Measurements from ENCODE around the gene THSD7B. TPM values are rescaled to one million over a fixed set of nuclear protein-coding genes. Genes with fewer than 3 reads are reported as not detected.

Gene THSD7B
- total RNA-seq, 1 experiment from 2014 or later: 6.9 TPM

- no TSS peak for BruUV-seq (replicated peaks)
- H3K36me3 ChIP-seq (ENCODE audit: control insufficient read depth, insufficient read depth, low read length): no peaks in the 10 kb centered on the region
- no peak overlapping the region for H3K4me3 ChIP-seq (ENCODE audit: low read depth, low read length)
- Mint-ChIP-seq H3K4me1 (ENCODE audit: low read depth, unreplicated experiment) (no peaks in the 10 kb centered on the region), H3K4me3 (ENCODE audit: unreplicated experiment) (no peak overlapping the region), H3K27ac (ENCODE audit: unreplicated experiment) (no peak overlapping the region), H3K36me3 (ENCODE audit: insufficient read depth, unreplicated experiment) (no peaks in the 10 kb centered on the region), H3K27me3 (ENCODE audit: insufficient read depth, unreplicated experiment) (no peaks in the 10 kb centered on the region), H3K9me3 (ENCODE audit: unreplicated experiment) (peaks cover 14% of the 10 kb centered on the region)
- no peak for DNase-seq
- CTCF ChIA-PET: no interaction called here
- no peaks in the 10 kb centered on the region for H3K9me3 ChIP-seq
- H3K4me1 ChIP-seq: no peaks in the 10 kb centered on the region
- TF ChIP-seq, protein P1, sequence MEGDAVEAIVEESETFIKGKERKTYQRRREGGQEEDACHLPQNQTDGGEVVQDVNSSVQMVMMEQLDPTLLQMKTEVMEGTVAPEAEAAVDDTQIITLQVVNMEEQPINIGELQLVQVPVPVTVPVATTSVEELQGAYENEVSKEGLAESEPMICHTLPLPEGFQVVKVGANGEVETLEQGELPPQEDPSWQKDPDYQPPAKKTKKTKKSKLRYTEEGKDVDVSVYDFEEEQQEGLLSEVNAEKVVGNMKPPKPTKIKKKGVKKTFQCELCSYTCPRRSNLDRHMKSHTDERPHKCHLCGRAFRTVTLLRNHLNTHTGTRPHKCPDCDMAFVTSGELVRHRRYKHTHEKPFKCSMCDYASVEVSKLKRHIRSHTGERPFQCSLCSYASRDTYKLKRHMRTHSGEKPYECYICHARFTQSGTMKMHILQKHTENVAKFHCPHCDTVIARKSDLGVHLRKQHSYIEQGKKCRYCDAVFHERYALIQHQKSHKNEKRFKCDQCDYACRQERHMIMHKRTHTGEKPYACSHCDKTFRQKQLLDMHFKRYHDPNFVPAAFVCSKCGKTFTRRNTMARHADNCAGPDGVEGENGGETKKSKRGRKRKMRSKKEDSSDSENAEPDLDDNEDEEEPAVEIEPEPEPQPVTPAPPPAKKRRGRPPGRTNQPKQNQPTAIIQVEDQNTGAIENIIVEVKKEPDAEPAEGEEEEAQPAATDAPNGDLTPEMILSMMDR (IDR thresholded peaks at IDR 0.05; ENCODE audit: insufficient read depth in 1 of 2, low read depth in 1 of 2, low read length in 1 of 2, severe bottlenecking in 1 of 2, unreplicated experiment in 1 of 2): no peak
- POLR2A ChIA-PET: no interaction called here
- no peaks in the 10 kb centered on the region for H3K27me3 ChIP-seq (replicated peaks; ENCODE audit: control insufficient read depth, insufficient read depth, low read length)
- intact Hi-C loops (cut with micrococcal nuclease; ENCODE audit: unreplicated experiment): no loop called here
These were observed 93.3 kb downstream of the THSD7B start for GRCh38 chr2:136858656-136859055.

DNA sequence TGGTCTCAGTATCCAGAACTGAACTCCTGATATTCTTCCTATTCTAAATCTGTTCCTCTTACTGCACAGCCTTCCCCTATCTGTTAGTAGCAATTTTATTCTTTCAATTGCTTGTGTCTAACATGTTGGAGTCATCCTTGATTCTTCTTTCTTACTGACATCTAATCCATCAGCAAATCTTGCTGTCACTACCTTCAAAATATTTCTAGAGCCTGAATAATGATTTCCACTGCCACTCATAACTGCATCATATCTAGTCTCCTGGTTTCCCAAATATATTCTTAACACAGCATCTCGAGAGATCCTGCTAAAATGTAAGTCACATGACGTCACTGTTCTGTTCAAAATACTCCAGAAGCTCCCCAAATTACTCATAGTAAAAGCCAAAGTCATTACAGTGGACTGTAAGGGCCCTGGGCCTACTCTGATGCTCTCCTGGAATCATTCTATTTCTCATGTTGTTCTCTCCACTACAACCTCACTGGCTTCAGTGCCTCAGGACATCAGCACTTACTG lies 95.2 kb downstream of the THSD7B start:
- Mint-ChIP-seq H3K36me3 (ENCODE audit: insufficient read depth, unreplicated experiment) (no peaks in the 10 kb centered on the region), H3K27ac (ENCODE audit: unreplicated experiment) (no peak overlapping the region), H3K9me3 (ENCODE audit: unreplicated experiment) (peaks cover 7% of the 10 kb centered on the region), H3K27me3 (ENCODE audit: insufficient read depth, unreplicated experiment) (no peaks in the 10 kb centered on the region), H3K4me3 (ENCODE audit: unreplicated experiment) (no peak overlapping the region), H3K4me1 (ENCODE audit: low read depth, unreplicated experiment) (no peaks in the 10 kb centered on the region)
- Histone ChIP-seq H3K36me3 (ENCODE audit: control insufficient read depth, insufficient read depth, low read length) (no peaks in the 10 kb centered on the region), H3K4me1 (no peaks in the 10 kb centered on the region), H3K27me3 (replicated peaks; ENCODE audit: control insufficient read depth, insufficient read depth, low read length) (no peaks in the 10 kb centered on the region), H3K4me3 (ENCODE audit: low read depth, low read length) (no peak overlapping the region), H3K9me3 (no peaks in the 10 kb centered on the region)
- ChIA-PET POLR2A (no interaction called here), CTCF (no interaction called here)
- BruUV-seq (replicated peaks): no TSS peak
- intact Hi-C loops (cut with micrococcal nuclease; ENCODE audit: unreplicated experiment): no loop called here
- DNase-seq: no peak
- TF ChIP-seq, protein P1 (IDR thresholded peaks at IDR 0.05; ENCODE audit: insufficient read depth in 1 of 2, low read depth in 1 of 2, low read length in 1 of 2, severe bottlenecking in 1 of 2, unreplicated experiment in 1 of 2): no peak

DNA sequence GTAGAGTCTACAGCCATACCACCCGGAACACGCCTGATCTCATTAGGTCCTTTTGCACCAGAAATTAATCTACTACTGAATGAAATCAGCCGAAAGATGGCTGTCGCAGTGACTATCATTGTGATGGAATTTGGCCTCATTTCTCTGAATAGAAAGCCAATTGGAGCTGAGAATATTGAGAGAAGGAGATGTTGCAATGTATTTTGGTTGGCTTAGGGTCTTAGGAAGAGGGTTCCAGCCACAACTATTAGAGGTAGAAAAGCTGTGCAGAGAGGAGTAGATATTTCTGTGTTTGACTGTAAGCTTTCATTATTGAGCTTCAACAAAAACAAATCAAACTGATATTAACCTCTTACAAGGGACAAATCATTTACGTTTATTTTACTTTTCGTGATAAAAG lies 98.1 kb downstream of the THSD7B start:
- no peaks in the 10 kb centered on the region for H3K36me3 Mint-ChIP-seq (ENCODE audit: insufficient read depth, unreplicated experiment)
- H3K9me3 ChIP-seq: no peaks in the 10 kb centered on the region
- H3K4me3 ChIP-seq (ENCODE audit: low read depth, low read length): no peak overlapping the region
- H3K4me3 Mint-ChIP-seq (ENCODE audit: unreplicated experiment): no peak overlapping the region
- TF ChIP-seq, protein P1 (IDR thresholded peaks at IDR 0.05; ENCODE audit: insufficient read depth in 1 of 2, low read depth in 1 of 2, low read length in 1 of 2, severe bottlenecking in 1 of 2, unreplicated experiment in 1 of 2): no peak
- H3K4me1 Mint-ChIP-seq (ENCODE audit: low read depth, unreplicated experiment): no peaks in the 10 kb centered on the region
- intact Hi-C loops (cut with micrococcal nuclease; ENCODE audit: unreplicated experiment): no loop called here
- no peaks in the 10 kb centered on the region for H3K4me1 ChIP-seq
- ChIA-PET CTCF (no interaction called here), POLR2A (no interaction called here)
- no peaks in the 10 kb centered on the region for H3K27me3 Mint-ChIP-seq (ENCODE audit: insufficient read depth, unreplicated experiment)
- no peak for DNase-seq
- no peaks in the 10 kb centered on the region for H3K9me3 Mint-ChIP-seq (ENCODE audit: unreplicated experiment)
- no TSS peak for BruUV-seq (replicated peaks)
- no peaks in the 10 kb centered on the region for H3K36me3 ChIP-seq (ENCODE audit: control insufficient read depth, insufficient read depth, low read length)
- H3K27ac Mint-ChIP-seq (ENCODE audit: unreplicated experiment): no peak overlapping the region
- no peaks in the 10 kb centered on the region for H3K27me3 ChIP-seq (replicated peaks; ENCODE audit: control insufficient read depth, insufficient read depth, low read length)

Measured in Caco-2 (cell line).